HepG2 (cell line): ENCODE data around the gene ACACB.
"Not testable (repeated sequence)": the region's sequence is repeated elsewhere in the genome, so short reads cannot be mapped to it uniquely, and the experiment has no call there.

ENCODE experiments used
- FOSL2 ChIP-seq: sonication (generic); formaldehyde crosslinking; IDR thresholded peaks from 2 replicates; pipeline ENCODE4 v1.4.0; 2020; ENCODE audit warnings: missing genetic modification reagents
- MAZ ChIP-seq, 2 experiments: sonication (generic) in 1 of 2; formaldehyde crosslinking in 1 of 2; IDR thresholded peaks; 2 replicates each; pipeline versions ENCODE4 v1.5.0 to v1.6.1; 2012 to 2020; ENCODE audit warnings: low read depth in 2 of 2, mild to moderate bottlenecking in 2 of 2, borderline replicate concordance in 1 of 2, improper control_type of control experiment in 1 of 2, low read length in 1 of 2, missing genetic modification reagents in 1 of 2, moderate library complexity in 1 of 2
- MYC ChIP-seq: sonication (generic); formaldehyde crosslinking; IDR thresholded peaks from 2 replicates; pipeline ENCODE4 v1.9.0; 2021; ENCODE audit warnings: missing genetic modification reagents, borderline replicate concordance
- RARG ChIP-seq: sonication (generic); formaldehyde crosslinking; IDR thresholded peaks from 2 replicates; pipeline ENCODE4 v1.4.0; 2020; ENCODE audit warnings: low read depth, mild to moderate bottlenecking, missing genetic modification reagents
- RFX1 ChIP-seq: fragments of 450-650 bp; IDR thresholded peaks from 2 replicates; pipeline ENCODE4 v1.6.1; 2017
- SIN3A ChIP-seq: IDR thresholded peaks from 2 replicates; pipeline ENCODE4 v1.6.1; 2011; ENCODE audit warnings: low read depth, mild to moderate bottlenecking, control low read depth, low read length, borderline replicate concordance
- SIN3B ChIP-seq: fragments of 150-350 bp; IDR thresholded peaks from 2 replicates; pipeline ENCODE4 v1.6.1; 2014; ENCODE audit warnings: low read length
- ZFP41 ChIP-seq: sonication (generic); formaldehyde crosslinking; IDR thresholded peaks from 2 replicates; pipeline ENCODE4 v1.4.0; 2020; ENCODE audit warnings: mild to moderate bottlenecking, missing genetic modification reagents, borderline replicate concordance
- ZZZ3 ChIP-seq: sonication (generic); formaldehyde crosslinking; IDR thresholded peaks from 2 replicates; pipeline ENCODE4 v1.4.0; 2020; ENCODE audit warnings: missing genetic modification reagents, mild to moderate bottlenecking, borderline replicate concordance
- TF ChIP-seq, protein P1 (sequence below): sonication (generic); formaldehyde crosslinking; IDR thresholded peaks from 2 replicates; pipeline ENCODE4 v1.5.0; 2020; ENCODE audit warnings: mild to moderate bottlenecking, missing genetic modification reagents, moderate library complexity
- TF ChIP-seq, protein P2 (sequence below): sonication (generic); formaldehyde crosslinking; IDR thresholded peaks from 2 replicates; pipeline ENCODE4 v1.4.0; 2020; ENCODE audit warnings: missing genetic modification reagents
- TF ChIP-seq, protein P3 (sequence below), 2 experiments: IDR thresholded peaks; 2 replicates each; pipeline ENCODE4 v1.6.1; 2011 to 2012; ENCODE audit warnings: low read length in 2 of 2, borderline replicate concordance in 1 of 2, low read depth in 1 of 2, mild to moderate bottlenecking in 1 of 2, moderate library complexity in 1 of 2
- TF ChIP-seq, protein P4 (sequence below): IDR thresholded peaks from 2 replicates; pipeline ENCODE4 v1.6.1; 2012; ENCODE audit warnings: low read depth, low read length, improper control_type of control experiment

DNA sequence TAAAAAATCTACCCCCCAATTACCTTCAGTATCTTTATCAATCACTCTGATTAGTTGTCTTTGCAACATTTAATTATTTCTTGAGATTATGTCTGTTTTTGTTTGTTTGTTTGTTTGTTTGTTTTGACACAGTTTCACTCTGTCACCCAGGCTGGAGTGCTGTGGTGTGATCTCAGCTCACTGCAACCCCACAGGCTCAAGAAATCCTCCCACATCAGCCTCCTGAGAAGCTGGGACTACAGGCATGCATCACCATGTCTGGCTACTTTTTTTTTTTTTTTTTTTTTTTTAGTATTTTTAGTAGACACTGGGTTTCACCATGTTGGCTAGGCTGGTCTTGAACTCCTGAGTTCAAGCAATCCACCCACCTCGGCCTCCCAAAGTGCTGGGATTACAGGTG, 30.7 kb downstream of the ACACB start:
- TF ChIP-seq RFX1; SIN3B; SIN3A; MAZ (IDR thresholded peaks at IDR 0.05; ENCODE audit: borderline replicate concordance, low read depth, low read length); MAZ (CRISPR knock-in tag; IDR thresholded peaks at IDR 0.05; ENCODE audit: low read depth); ZZZ3; FOSL2 (CRISPR knock-in tag); MYC (CRISPR knock-in tag); ZFP41 (CRISPR knock-in tag); RARG (CRISPR knock-in tag): not testable (repeated sequence)
- TF ChIP-seq, protein P1, sequence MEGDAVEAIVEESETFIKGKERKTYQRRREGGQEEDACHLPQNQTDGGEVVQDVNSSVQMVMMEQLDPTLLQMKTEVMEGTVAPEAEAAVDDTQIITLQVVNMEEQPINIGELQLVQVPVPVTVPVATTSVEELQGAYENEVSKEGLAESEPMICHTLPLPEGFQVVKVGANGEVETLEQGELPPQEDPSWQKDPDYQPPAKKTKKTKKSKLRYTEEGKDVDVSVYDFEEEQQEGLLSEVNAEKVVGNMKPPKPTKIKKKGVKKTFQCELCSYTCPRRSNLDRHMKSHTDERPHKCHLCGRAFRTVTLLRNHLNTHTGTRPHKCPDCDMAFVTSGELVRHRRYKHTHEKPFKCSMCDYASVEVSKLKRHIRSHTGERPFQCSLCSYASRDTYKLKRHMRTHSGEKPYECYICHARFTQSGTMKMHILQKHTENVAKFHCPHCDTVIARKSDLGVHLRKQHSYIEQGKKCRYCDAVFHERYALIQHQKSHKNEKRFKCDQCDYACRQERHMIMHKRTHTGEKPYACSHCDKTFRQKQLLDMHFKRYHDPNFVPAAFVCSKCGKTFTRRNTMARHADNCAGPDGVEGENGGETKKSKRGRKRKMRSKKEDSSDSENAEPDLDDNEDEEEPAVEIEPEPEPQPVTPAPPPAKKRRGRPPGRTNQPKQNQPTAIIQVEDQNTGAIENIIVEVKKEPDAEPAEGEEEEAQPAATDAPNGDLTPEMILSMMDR (CRISPR knock-in tag): not testable (repeated sequence)
- TF ChIP-seq, protein P2, sequence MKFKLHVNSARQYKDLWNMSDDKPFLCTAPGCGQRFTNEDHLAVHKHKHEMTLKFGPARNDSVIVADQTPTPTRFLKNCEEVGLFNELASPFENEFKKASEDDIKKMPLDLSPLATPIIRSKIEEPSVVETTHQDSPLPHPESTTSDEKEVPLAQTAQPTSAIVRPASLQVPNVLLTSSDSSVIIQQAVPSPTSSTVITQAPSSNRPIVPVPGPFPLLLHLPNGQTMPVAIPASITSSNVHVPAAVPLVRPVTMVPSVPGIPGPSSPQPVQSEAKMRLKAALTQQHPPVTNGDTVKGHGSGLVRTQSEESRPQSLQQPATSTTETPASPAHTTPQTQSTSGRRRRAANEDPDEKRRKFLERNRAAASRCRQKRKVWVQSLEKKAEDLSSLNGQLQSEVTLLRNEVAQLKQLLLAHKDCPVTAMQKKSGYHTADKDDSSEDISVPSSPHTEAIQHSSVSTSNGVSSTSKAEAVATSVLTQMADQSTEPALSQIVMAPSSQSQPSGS (CRISPR knock-in tag): not testable (repeated sequence)
- TF ChIP-seq, protein P3, sequence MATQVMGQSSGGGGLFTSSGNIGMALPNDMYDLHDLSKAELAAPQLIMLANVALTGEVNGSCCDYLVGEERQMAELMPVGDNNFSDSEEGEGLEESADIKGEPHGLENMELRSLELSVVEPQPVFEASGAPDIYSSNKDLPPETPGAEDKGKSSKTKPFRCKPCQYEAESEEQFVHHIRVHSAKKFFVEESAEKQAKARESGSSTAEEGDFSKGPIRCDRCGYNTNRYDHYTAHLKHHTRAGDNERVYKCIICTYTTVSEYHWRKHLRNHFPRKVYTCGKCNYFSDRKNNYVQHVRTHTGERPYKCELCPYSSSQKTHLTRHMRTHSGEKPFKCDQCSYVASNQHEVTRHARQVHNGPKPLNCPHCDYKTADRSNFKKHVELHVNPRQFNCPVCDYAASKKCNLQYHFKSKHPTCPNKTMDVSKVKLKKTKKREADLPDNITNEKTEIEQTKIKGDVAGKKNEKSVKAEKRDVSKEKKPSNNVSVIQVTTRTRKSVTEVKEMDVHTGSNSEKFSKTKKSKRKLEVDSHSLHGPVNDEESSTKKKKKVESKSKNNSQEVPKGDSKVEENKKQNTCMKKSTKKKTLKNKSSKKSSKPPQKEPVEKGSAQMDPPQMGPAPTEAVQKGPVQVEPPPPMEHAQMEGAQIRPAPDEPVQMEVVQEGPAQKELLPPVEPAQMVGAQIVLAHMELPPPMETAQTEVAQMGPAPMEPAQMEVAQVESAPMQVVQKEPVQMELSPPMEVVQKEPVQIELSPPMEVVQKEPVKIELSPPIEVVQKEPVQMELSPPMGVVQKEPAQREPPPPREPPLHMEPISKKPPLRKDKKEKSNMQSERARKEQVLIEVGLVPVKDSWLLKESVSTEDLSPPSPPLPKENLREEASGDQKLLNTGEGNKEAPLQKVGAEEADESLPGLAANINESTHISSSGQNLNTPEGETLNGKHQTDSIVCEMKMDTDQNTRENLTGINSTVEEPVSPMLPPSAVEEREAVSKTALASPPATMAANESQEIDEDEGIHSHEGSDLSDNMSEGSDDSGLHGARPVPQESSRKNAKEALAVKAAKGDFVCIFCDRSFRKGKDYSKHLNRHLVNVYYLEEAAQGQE (IDR thresholded peaks at IDR 0.05; ENCODE audit: borderline replicate concordance in 1 of 2, low read depth in 1 of 2, low read length in 2 of 2): not testable (repeated sequence)
- TF ChIP-seq, protein P4, sequence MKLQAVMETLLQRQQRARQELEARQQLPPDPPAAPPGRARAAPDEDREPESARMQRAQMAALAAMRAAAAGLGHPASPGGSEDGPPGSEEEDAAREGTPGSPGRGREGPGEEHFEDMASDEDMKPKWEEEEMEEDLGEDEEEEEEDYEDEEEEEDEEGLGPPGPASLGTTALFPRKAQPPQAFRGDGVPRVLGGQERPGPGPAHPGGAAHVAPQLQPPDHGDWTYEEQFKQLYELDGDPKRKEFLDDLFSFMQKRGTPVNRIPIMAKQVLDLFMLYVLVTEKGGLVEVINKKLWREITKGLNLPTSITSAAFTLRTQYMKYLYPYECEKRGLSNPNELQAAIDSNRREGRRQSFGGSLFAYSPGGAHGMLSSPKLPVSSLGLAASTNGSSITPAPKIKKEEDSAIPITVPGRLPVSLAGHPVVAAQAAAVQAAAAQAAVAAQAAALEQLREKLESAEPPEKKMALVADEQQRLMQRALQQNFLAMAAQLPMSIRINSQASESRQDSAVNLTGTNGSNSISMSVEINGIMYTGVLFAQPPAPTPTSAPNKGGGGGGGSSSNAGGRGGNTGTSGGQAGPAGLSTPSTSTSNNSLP: not testable (repeated sequence)
